Smooth muscle cell (in vitro differentiated cells): Measurements from ENCODE around the gene TEC. TPM values are rescaled to one million over a fixed set of nuclear protein-coding genes. Genes with fewer than 3 reads are reported as not detected.

Source experiments
- DNase-seq: peaks from one replicate; lab custom pipeline; 2025; ENCODE audit not compliant: unreplicated experiment; lab: John Stamatoyannopoulos, UW
- H2AFZ ChIP-seq: fragments of 200-600 bp; sonication (generic); 2 replicates; pipeline ENCODE4 v1.6.0; 2016; ENCODE audit warnings: antibody characterized with exemption, low read depth, mild to moderate bottlenecking
- H3F3A ChIP-seq: fragments of 200-600 bp; sonication (generic); 2 replicates; pipeline ENCODE4 v1.6.0; 2017; ENCODE audit warnings: antibody characterized with exemption, low read depth
- H3K27ac ChIP-seq: fragments of 200-600 bp; sonication (generic); 2 replicates; pipeline ENCODE4 v1.5.1; 2016; ENCODE audit warnings: low read depth, mild to moderate bottlenecking
- H3K27me3 ChIP-seq: fragments of 200-600 bp; sonication (generic); 2 replicates; pipeline ENCODE4 v1.6.1; 2016; ENCODE audit warnings: low read depth, mild to moderate bottlenecking
- H3K36me3 ChIP-seq: fragments of 200-600 bp; sonication (generic); 2 replicates; pipeline ENCODE4 v1.5.1; 2016; ENCODE audit warnings: low read depth
- H3K4me1 ChIP-seq: fragments of 200-600 bp; sonication (generic); 2 replicates; pipeline ENCODE4 v1.5.1; 2016; ENCODE audit warnings: low read depth
- H3K4me2 ChIP-seq: fragments of 200-600 bp; sonication (generic); 2 replicates; pipeline ENCODE4 v1.6.0; 2016; ENCODE audit warnings: mild to moderate bottlenecking
- H3K4me3 ChIP-seq: fragments of 200-600 bp; sonication (generic); 2 replicates; pipeline ENCODE4 v1.5.1; 2016; ENCODE audit warnings: mild to moderate bottlenecking
- H3K79me2 ChIP-seq: fragments of 200-600 bp; sonication (generic); 2 replicates; pipeline ENCODE4 v1.6.0; 2016; ENCODE audit warnings: low read depth, mild to moderate bottlenecking
- H3K9ac ChIP-seq: fragments of 200-600 bp; sonication (generic); 2 replicates; pipeline ENCODE4 v1.6.0; 2016; ENCODE audit warnings: low read depth
- H3K9me3 ChIP-seq: fragments of 200-600 bp; sonication (generic); replicated peaks from 2 replicates; pipeline ENCODE4 v1.5.1; 2016; ENCODE audit warnings: low read depth
- H4K20me1 ChIP-seq: fragments of 200-600 bp; sonication (generic); 2 replicates; pipeline ENCODE4 v1.6.0; 2016; ENCODE audit warnings: low read depth
- CTCF ChIP-seq: fragments of 200-600 bp; sonication (generic); IDR thresholded peaks from 2 replicates; pipeline ENCODE4 v1.5.1; 2017; ENCODE audit warnings: borderline replicate concordance, mild to moderate bottlenecking, antibody characterized with exemption; ENCODE audit not compliant: insufficient read depth, poor library complexity, severe bottlenecking
- WGBS: methylation state at CpG from one replicate; pipeline ENCODE4 v1.1.7; 2016; ENCODE audit warnings: low lambda C conversion rate; 5-methylcytosine and 5-hydroxymethylcytosine counted together
- polyA plus RNA-seq: library from polyadenylated mRNA; unstranded; fragments of >200 nt; fragmentation: Nextera tagmentation; extraction: Ambion mirVana; gene quantifications from 2 replicates; pipeline ENCODE4 v1.2.1, GENCODE V29; 2016
- total RNA-seq: library from RNA; depleted of rRNA; stranded (reverse); fragments of >200 nt; gene quantifications from 2 replicates; pipeline ENCODE4 v1.2.3, GENCODE V29; 2014

The TEC gene
- total and polyA plus RNA-seq, 2 experiments from 2014 or later, result 0.14 to 1.8 TPM

- no peaks in the 10 kb centered on the region for H4K20me1 ChIP-seq
- H3K27me3 ChIP-seq, result no peaks in the 10 kb centered on the region
- no peak overlapping the region for H3K9ac ChIP-seq
- H3K4me2 ChIP-seq, result no peak overlapping the region
- H3K36me3 ChIP-seq, result no peaks in the 10 kb centered on the region
- 89% methylated on average over 9 of the region's 9 CpGs for WGBS
- no peaks in the 10 kb centered on the region for H3K79me2 ChIP-seq
- no peak overlapping the region for H2AFZ ChIP-seq
- no peak for TF ChIP-seq CTCF
- peaks cover 12% of the 10 kb centered on the region for H3K4me1 ChIP-seq
- no peaks in the 10 kb centered on the region for H3F3A ChIP-seq
- H3K27ac ChIP-seq, result no peak overlapping the region
- no peak overlapping the region for H3K4me3 ChIP-seq
- H3K9me3 ChIP-seq, result no peaks in the 10 kb centered on the region
- no peak for DNase-seq
These were observed 140.2 kb downstream of the TEC start for GRCh38 chr4:48129307-48130014.

DNA sequence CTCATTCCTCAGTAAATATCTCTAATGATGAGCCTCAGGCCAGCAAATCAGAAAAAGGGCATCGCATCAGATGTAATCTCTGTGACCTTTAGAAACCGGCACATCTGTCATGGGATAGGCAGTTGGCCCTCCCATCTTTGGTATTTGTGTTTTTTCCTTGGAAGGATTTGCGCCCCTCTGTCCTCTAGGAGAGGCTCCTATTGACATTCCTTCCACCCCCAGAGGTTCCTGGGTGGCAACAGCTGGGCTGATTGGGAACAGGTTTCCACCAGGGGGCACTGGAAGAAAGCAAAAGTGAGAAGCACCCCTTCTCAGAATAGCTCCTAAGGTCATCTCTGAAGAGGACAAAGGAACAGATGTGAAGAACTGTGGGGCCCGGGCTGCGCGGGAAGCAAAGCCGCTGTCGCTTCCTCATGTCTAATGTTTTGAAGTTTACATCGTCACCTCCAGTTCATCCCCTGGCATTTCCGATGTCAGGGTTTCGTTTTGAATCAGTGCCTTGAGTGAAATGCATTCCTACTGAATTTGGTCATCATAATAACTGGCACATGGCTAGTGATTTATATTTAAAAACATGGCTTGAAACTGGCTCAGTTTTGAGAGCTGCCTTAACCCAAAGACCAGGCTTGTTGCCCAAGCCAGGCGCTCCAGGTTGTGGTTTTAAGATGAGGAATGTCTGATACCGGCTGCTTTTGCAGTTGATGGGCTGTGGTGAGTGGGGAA, 141.8 kb downstream of the TEC start:
- Histone ChIP-seq H3K4me3 (peak overlapping the region; percentile 23), H3K9ac (no peak overlapping the region), H3K4me1 (peaks cover 12% of the 10 kb centered on the region), H3K27ac (peak overlapping the region; percentile 62), H3F3A (no peaks in the 10 kb centered on the region), H3K79me2 (no peaks in the 10 kb centered on the region), H4K20me1 (no peaks in the 10 kb centered on the region), H3K27me3 (no peaks in the 10 kb centered on the region), H3K4me2 (peak overlapping the region; percentile 81), H2AFZ (peak overlapping the region; percentile 39), H3K36me3 (no peaks in the 10 kb centered on the region), H3K9me3 (no peaks in the 10 kb centered on the region)
- TF ChIP-seq CTCF, result peak; percentile 57
- no peak for DNase-seq
- WGBS, result 8% methylated on average over 13 of the region's 13 CpGs

DNA sequence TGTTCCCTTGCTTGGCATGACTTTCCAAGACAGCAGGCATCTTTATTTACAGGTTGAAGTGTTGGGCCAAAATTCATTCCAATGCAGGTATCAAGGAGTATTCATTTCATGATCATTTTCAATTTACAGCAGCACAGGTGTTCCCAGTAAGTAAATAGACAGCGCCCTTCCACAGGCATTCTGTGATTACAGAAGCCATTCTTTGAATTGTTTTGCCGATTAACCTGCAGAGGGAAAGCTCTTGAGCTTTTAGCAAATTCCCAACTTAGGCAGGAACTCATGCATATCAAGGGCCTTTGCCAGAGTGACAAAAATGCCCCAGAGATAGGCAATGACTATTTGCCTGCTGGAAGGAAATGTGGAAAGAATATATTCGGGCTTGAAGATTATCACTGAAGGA, 142.4 kb downstream of the TEC start:
- no peaks in the 10 kb centered on the region for H3K36me3 ChIP-seq
- no peak for DNase-seq
- no peaks in the 10 kb centered on the region for H3K9me3 ChIP-seq
- no peak overlapping the region for H3K4me3 ChIP-seq
- peak overlapping the region; percentile 81 for H3K4me2 ChIP-seq
- 10% methylated on average over 3 of the region's 3 CpGs for WGBS
- no peak overlapping the region for H3K27ac ChIP-seq
- no peaks in the 10 kb centered on the region for H4K20me1 ChIP-seq
- no peaks in the 10 kb centered on the region for H3K27me3 ChIP-seq
- TF ChIP-seq CTCF, result no peak
- H3K9ac ChIP-seq, result no peak overlapping the region
- peaks cover 12% of the 10 kb centered on the region for H3K4me1 ChIP-seq
- no peak overlapping the region for H2AFZ ChIP-seq
- H3F3A ChIP-seq, result no peaks in the 10 kb centered on the region
- no peaks in the 10 kb centered on the region for H3K79me2 ChIP-seq

DNA sequence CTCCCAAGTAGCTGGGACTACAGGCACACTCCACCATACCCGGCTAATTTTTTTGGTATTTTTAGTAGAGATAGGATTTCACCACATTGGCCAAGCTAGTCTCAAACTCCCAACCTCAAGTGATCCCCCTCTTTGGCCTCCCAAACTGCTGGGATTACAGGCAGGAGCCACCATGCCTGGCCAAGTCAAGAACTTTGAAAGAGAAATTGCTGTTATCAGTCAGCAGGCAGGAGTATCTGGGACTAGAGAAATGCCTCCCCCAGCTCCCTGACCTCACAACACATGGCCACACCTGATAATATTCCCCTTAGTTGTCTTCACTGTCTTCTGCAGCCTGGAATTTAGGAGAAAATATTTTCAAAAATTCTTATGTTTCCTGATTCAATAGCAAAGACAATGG, 143.0 kb downstream of the TEC start:
- Histone ChIP-seq H3K4me1 (peaks cover 12% of the 10 kb centered on the region), H3K4me3 (no peak overlapping the region), H3K36me3 (no peaks in the 10 kb centered on the region), H3K27me3 (no peaks in the 10 kb centered on the region), H3F3A (no peaks in the 10 kb centered on the region), H3K27ac (no peak overlapping the region), H3K9me3 (no peaks in the 10 kb centered on the region), H4K20me1 (no peaks in the 10 kb centered on the region), H3K79me2 (no peaks in the 10 kb centered on the region), H3K9ac (no peak overlapping the region), H3K4me2 (no peak overlapping the region), H2AFZ (no peak overlapping the region)
- no peak for TF ChIP-seq CTCF
- 93% methylated on average over 1 of the region's 1 CpG for WGBS
- no peak for DNase-seq
